NOMO-1 treated with DMSO at 0.1 percent for 48 hours (cell line): ENCODE measurements around the gene OOSP4B.
"Not testable (repeated sequence)": the region's sequence is repeated elsewhere in the genome, so short reads cannot be mapped to it uniquely, and the experiment has no call there.

Experiments
- DNase-seq: peaks from one replicate; lab custom pipeline; 2025; ENCODE audit not compliant: unreplicated experiment; lab: John Stamatoyannopoulos, UW

OOSP4B gene

GRCh38 chr11:60059521-60060240 lies 42.7 kb downstream of the OOSP4B start:
- DNase-seq: no peak

- peak; percentile 76 for DNase-seq
Observed at GRCh38 chr11:60064111-60064510, 47.1 kb downstream of the OOSP4B start.

DNA sequence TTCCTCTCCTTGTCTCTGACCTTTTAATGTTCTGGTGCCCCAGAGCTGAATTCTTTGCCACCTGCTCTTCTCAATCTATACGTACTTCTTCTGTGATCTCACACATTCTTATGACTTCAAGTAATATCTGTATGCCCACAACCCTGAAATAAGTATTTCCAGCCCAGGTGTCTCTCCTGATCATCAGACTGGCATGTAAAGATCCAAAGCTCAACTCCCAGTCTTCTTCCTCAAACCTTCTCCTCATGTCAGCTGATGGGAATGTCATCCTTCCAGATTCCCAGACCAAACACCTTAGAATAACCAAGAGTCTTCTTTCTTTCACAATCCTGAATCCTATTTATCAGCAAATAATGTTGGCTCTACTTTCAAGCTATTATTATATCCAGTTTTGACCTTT lies 48.8 kb downstream of the OOSP4B start:
- no peak for DNase-seq

GRCh38 chr11:60069450-60069849 lies 52.5 kb downstream of the OOSP4B start:
- no peak for DNase-seq

- not testable (repeated sequence) for DNase-seq
Observed at GRCh38 chr11:60071644-60072043, 54.7 kb downstream of the OOSP4B start.

GRCh38 chr11:60077216-60077817 lies 60.3 kb downstream of the OOSP4B start:
- DNase-seq: no peak

DNA sequence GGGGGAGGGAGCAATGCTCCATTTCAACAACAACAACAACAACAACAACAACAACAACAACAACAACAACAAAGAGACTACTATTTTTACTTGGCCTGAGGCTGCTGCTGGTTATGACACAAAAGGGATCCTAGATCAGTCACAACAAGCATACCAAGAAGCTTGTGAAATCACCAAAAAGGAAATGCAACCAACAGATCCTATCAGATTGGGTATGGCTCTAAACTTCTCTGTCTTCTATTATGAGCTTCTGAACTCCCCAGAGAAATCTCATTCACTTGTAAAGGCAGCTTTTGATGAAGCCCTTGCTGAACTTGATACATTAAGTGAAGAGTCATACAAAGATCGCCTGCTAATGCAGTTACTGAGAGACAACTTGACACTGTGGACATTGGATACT lies 61.0 kb downstream of the OOSP4B start:
- DNase-seq: peak; percentile 43

- DNase-seq: no peak
Observed at GRCh38 chr11:60078745-60079144, 61.8 kb downstream of the OOSP4B start.

- DNase-seq: no peak
Observed at GRCh38 chr11:60080535-60080934, 63.6 kb downstream of the OOSP4B start.
